Hematopoietic multipotent progenitor cell treated with erythropoietin and hydrocortisone succinate and interleukin-3 and kit ligand, for 6 days (in vitro differentiated cells): ENCODE measurements around the gene RRP36.
"Not testable (repeated sequence)": the region's sequence is repeated elsewhere in the genome, so short reads cannot be mapped to it uniquely, and the experiment has no call there.

Experiments
- DNase-seq: peaks from one replicate; pipeline ENCODE4 v3.0.0-alpha.2; 2015

RRP36 gene, protein sequence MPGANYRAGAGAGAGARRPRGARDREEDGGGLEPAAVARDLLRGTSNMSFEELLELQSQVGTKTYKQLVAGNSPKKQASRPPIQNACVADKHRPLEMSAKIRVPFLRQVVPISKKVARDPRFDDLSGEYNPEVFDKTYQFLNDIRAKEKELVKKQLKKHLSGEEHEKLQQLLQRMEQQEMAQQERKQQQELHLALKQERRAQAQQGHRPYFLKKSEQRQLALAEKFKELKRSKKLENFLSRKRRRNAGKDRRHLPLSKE

DNA sequence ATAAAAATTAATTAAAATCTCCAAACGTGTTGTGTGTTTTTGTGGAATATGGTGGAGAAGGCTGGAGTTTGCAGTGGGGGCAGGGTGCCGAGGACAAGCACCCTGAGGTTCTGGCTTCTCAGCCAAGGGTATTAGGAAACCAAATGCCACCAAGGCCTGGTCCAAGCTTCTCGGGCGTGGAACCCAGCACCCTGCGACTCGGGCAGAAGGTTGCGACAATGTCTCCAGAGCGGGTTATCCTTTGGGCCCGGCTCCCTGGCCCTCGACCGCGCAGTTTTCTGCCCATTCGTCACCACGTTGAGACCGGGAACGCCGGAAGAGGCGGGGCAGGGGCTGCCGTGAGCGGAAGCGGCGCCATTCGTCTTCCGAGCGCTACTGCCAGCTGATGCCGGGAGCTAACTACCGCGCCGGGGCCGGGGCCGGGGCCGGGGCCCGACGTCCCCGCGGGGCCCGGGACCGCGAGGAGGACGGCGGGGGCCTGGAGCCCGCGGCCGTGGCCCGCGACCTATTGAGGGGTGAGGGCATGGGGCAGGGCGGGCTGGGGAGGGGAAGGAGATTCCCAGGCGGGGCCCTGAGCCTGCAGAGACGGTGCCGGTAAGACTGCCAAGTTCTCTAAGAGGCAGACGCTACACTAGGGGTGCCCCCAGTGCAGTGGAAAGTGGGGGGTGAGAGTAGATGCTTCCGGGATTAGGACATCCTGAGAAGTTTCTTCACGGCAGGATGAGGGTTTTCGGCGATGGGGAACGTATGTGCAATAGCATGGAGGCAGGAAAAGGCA is at the start of gene RRP36:
Gene RRP36 (plus strand): TSS at position 354 of the 778 bp plus-strand sequence. CDS start 32 bp downstream, at position 386.
- peak; percentile 89 for DNase-seq

DNA sequence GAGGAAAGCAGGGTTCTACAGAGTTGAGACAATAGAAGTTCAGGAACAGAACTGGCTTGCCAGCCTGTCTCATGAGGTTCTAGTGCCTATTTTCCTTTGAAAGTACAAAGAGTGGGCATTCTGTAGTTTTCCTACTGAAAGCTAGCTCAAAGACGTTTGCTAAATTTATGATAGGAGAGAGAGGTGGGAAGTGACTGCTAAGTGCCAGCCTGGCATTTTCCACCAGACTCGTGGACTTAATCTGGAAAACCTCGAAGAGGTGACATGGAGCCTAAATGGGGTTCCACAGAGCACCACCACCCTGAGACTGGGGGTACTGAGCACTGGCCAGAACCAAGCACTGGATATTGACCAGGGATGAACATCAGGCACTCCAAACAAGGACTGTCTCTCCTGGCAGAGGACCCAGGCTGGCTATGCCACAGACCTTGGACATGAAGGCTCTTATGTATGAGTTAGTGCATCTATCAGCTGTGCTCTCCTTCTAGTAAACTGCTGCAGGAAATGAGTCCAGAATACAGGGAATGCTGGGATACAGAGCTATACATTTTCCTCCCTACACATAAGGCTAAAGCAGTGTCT is 49.6 kb upstream of the RRP36 start:
- DNase-seq = no peak

- no peak for DNase-seq
Observed at GRCh38 chr6:42973926-42974325, 47.5 kb upstream of the RRP36 start.

DNA sequence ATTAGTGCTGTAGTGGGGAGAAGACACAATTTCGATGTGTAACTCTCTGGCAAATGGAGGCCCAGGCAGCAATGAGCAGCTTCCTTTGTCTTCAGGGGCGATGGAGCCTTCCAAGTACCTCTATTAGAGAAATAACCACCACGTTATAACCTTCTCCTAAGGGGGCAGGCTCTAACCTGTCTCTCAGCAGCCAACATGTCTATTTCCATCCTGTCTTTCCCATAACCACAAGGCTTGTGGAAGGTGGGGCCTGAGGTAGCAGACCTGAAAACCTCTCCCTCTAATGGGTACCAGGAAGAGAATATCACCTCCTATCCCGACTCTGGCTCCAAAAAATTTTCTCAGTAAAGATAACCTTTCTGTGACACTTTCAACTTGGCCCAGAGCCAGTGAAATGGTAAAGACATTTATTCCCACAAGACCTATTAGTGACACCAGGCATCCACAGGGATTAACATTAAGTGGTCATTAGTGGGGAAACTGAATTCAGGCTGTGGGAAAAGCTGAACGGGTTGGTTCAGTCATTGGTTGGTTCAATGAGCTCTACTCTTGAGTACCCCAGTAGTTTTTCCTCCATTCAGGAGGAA is 46.4 kb upstream of the RRP36 start:
- DNase-seq = no peak

- DNase-seq = peak; percentile 45
Observed at GRCh38 chr6:42978487-42978838, 43.0 kb upstream of the RRP36 start.

- peak; percentile 98 for DNase-seq
Observed at GRCh38 chr6:42978839-42979522, 42.4 kb upstream of the RRP36 start, which contains the start of gene PEX6. Gene PEX6, minus strand, starts transcription at chr6:42979181. Its CDS starts 31 bp downstream, at chr6:42979150.

- DNase-seq = peak; percentile 55
Observed at GRCh38 chr6:42979523-42980177, 41.8 kb upstream of the RRP36 start.

DNA sequence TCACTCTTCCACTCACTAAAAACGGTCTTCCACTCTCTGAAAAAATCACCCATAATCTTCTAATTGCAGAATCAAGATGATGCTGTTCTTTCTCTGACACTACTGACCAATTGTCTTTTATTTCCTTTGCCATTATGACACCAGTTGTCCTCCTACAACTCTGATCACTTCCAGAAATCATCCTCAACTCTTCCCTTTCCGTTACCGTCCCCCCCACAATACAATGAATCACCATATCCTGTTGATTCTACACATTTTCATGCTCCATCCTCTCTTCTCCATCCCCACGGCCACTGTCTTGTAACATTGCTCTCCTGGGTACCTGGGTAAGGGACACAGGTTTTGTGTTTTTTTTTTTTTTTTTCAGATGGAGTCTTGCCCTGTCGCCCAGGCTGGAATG is 39.6 kb upstream of the RRP36 start:
- DNase-seq = no peak

GRCh38 chr6:42984001-42984923 is 37.2 kb upstream of the RRP36 start, which contains the start of gene PPP2R5D:
Gene PPP2R5D, plus strand, starts transcription at chr6:42984570. Its CDS starts 108 bp downstream, at chr6:42984678.
- DNase-seq = peak; percentile 100

DNA sequence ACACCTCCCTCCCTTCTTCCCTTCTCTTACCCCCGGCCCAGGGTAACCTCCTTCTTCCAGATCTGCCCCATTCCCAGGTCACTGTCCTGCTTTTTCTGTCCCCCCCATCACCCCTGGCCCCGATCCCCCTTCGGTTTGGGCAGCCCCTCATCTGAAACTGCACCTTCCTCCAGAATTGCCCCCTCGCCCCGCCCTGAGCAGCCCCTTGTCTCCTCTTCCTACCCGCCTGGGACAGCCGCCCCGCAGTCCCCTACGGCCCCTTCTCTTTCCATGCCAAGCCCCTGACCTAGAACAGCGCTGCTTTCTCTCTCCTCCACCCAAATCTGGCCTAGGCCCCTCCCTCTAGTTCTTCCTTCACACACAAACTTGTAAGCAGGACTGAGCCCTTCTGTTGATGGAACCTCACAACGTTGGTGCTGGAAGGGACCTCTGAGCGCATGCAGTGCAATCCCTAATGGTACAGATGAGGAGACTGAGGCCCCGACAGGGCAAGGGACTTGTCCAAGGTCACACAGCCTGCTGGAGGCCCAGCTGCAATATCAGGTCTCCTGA is 36.4 kb upstream of the RRP36 start:
- DNase-seq = peak; percentile 47

DNA sequence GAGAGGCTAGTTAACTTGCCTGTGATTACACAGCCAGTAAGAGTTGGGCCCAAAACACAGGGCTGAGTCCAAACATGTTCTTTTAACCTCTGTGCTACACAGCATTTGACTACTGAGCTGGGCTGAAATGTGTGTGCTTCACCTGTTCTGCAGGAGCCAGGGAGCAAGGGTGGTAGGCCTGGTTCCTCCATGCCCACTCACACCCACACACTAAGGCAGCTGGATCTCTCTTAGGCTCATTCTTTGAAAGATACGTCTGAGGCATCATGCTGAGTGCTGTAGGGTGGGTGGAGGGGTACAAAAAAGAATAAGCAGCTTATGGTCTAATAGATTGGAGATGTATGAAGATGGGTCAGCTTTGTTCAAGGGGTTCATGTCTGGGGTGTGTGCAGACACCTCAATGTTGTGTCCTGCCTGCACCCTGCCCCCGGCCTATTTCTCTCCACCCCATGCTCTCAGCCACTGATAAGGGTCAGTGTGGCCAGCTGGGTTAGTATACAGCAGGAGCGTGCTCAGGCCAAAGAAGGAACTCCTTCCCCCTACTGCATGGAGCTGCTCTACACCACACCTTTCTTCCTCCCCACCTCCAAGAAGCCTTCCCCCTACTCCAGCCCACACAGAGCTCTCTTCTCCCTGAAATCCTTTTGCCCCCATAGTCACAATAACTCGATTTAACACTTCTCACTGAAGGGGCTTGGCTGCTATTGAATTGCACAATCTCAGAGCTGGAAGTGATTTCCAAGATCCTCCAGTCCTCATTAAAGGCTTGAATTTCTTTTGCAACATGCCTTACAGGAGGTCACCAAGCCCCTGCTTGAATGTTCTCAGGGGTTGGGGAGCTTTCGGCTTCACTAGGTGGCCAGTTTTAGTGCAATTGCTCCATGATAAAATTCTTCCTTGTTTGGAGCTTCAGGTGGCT is 33.6 kb upstream of the RRP36 start:
- DNase-seq = no peak

GRCh38 chr6:42988486-42989020 is 32.9 kb upstream of the RRP36 start:
- DNase-seq = no peak

DNA sequence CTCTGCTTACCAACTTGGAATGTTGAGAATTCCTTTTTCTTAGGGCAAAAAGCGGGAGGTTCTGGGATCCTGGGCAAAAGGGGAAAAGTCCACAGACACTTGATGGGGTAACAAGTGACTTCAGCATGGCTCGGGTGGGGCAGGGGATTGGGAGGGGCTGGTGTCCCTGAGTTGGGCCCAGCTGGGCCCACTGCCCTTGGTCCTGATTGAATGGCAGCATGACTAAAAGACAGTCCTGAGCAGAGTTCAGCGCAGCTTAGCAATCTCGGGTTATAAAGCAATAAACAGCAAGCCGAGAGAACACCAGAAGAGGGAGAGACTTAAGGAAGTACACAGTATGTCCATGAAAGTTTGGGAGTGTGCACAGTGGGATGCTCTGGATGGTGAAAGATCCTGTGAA is 31.5 kb upstream of the RRP36 start:
- no peak for DNase-seq

DNA sequence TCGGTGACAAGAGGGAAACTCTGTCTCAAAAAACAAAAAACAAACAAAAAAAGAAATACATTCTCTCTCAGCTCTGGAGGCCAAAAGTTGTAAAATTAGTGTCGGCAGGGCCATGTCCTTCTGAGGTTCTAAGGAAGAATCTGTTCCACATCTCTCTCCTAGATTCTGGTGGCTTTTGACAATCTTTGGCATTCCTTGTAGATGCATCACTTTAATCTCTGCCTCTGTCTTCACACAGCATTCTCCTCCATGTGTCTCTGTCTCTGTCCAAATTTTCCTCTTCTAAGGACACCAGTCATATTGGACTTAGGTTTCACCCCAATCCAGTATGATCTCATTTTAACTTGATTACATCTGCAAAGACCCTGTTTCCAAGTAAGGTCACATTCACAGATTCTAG is 28.0 kb upstream of the RRP36 start:
- no peak for DNase-seq

DNA sequence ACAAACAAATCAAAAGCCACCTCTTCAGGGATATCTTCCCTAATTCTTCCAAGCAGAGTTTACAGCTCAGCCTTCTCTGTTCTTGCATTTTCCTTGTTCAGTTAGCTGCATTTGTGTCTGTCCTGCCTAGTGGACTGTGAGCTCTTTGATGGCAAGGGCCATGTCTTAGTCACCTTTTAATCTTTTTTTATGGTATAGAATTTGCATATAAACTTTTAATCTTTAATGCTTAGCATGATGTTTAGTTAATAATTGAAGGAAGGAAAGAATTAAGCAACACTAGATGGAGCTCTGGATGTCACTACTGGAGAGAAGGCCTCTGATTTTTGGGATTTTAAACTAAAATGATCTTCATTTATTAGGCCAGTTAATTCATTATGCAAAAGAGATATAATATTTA is 24.9 kb upstream of the RRP36 start:
- no peak for DNase-seq

GRCh38 chr6:42998205-42998604 is 23.2 kb upstream of the RRP36 start:
- DNase-seq = not testable (repeated sequence)

DNA sequence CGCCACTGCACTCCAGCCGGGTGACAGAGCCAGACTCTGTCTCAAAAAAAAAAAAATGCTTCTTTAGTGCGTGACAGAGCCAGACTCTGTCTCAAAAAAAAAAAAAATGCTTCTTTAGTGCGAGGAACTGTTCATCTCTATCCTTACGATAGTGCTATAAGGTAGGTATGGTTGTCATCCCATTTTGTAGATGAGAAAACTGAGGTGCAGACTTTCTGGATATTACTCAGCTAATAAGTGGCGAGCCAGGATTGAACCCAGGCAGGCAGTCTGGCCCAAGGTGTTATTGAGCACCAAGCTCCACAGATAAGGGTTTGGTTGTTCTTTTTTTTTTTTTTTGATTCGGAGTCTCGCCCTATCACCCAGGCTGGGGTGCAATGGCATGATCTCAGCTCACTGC is 19.6 kb upstream of the RRP36 start:
- no peak for DNase-seq

DNA sequence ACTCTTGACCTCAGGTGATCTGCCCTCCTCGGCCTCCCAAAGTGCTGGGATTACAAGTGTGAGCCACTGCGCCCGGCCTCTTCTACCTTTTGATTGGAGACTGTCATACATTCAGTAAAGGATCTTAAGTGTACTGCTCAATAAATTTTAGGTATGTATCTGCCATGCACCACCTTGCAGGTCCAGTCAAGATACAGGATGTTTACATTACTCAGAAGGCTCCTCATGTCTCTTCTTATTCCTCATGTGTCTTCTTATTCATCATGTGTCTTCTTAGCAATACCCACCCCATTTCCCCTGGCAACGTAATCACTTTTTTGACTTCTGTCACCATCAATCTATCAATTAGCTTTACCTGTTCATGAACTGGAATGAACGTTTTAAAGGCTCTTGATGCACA is 15.6 kb upstream of the RRP36 start:
- DNase-seq = no peak

- DNase-seq = no peak
Observed at GRCh38 chr6:43006251-43006650, 15.2 kb upstream of the RRP36 start.

GRCh38 chr6:43007126-43007525 is 14.3 kb upstream of the RRP36 start:
- no peak for DNase-seq
